Erythroblast (primary cell): ENCODE data around the gene GNAI1.

ENCODE experiments used
- GATA1 ChIP-seq: IDR thresholded peaks from 2 replicates; pipeline ENCODE4 v1.6.1; 2011; ENCODE audit warnings: low read depth, mild to moderate bottlenecking, control low read depth, low read length, moderate library complexity
- POLR2A ChIP-seq: IDR thresholded peaks from 2 replicates; pipeline ENCODE4 v1.6.1; 2011; ENCODE audit warnings: mild to moderate bottlenecking, low read length

- TF ChIP-seq POLR2A (no peak), GATA1 (no peak)
These were observed 27.4 kb upstream of the GNAI1 start for GRCh38 chr7:80107278-80107677.
